ENCODE data around the gene ZFP90.
"Not testable (repeated sequence)": the region's sequence is repeated elsewhere in the genome, so short reads cannot be mapped to it uniquely, and the experiment has no call there.

ZFP90 gene

DNA sequence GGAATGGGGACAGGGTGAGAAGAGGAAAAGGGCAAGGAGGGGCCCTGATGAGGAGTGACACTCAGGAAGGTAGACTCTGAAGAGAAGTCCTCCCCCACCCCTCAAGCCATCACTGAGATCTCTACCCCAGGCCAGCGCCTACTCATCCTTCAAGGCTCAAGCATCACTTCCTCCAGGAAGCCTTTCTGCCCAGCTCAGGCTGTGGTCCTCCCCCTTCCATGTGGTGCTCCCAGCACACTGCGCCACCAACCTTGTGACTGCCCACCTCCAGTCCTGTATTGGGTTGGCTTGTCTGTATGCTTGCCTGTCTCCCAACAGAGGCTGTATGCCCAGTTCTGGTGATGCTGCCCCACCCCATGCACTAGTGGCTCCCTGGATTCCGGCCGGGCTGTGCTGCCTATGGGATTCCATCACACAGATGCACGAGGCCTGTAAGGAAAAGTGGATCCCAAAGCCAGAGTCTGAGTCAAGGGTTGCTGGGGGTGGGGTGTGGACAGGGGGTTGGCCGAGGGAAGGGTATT is 19.8 kb upstream of the ZFP90 start:
- no peak for DNase-seq

DNA sequence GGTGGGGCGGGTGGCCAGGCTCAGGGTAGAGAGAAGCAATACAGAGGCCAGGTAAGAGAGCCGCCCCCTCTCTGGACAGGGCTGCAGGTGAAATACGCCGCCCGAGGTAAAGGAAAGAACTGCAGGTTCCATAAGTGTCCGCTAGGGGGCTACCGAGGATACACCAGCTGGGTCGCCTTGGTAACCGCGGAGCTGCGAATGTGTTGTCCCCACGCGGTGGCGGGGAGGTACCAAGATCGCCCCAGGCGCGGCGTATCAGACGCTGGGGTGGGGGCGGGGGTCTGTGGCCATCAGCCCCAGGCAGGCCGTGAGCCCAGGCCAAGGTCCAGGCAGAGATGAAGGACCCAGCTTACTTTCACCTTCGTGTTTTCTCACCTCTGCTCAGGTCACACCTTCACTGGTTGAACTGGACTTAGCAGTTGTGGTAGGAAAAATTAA is 18.4 kb upstream of the ZFP90 start:
- peak; percentile 80 for DNase-seq

DNA sequence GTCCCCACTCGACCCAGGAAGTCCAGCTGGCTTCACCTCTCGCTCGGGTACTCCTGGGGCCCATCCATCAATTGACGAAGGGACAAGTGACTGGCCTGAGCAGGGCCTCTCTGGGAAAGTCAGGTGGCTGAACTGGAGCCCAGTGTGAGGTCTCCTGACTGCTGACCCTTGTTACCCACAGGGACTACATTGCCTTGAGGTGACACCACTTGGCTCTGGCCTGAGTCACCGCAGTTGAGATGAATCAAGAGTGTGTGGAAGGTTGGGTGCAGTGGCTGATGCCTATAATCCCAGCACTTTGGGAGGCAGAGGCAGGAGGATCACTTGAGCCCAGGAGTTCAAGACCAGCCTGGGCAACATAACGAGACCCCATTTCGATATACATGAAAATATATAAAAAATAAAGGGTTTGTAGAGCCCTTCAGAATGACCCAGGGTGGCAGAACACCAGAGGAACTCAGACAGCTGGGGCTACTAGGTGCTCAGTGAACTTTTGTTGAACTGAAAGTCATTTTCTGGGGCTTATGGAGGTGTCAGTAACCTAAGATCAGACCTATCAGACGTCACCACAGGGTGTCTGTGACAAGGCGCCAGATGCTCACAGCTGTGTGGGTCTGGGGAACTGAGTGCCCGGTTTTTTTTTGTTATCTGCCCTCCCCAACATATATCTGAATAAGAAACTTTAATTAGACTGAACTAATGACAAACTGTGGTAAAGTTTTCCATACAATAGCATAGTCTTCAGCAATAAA is 14.8 kb upstream of the ZFP90 start:
- DNase-seq: no peak

DNA sequence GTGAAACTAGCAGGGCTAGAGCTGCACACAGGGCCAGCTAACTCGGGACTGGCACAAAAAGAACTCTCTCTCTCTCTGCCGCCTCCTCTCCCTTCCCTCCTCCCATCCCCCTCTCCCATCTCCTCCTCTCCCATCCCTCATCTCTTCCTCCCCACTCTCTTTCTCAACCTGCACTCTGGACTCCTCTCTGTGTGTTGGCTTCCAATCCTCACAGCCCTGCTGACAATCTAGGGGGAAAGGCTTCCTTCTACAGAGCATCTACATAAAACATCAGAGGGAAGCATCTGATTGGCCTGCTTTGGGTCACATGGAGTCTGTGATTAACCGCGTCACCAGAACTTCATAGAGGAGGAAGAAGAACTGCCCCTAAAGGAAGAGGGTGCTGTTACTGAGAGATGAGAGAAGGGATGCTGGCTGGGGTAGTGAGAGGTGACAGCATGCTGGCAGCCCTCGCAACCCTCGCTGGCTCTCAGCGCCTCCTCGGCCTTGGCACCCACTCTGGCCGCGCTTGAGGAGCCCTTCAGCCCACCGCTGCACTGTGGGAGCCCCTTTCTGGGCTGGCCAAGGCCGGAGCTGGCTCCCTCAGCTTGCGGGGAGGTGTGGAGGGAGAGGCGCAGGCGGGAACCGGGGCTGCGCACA is 12.8 kb upstream of the ZFP90 start:
- DNase-seq: no peak

DNA sequence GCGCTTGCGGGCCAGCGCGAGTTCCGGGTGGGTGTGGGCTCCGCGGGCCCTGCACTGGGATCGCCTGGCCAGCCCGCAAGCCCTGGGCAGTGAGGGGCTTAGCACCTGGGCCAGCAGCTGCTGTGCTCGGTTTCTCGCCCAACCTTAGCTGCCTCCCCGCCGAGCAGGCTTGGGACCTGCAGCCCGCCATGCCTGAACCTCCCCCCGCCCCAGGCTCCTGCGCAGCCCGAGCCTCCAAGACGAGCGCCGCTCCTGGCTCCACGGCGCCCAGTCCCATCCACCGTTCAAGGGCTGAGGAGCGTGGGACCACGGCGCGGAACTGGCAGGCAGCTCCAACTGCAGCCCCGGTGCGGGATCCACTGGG is 12.3 kb upstream of the ZFP90 start:
- no peak for DNase-seq

DNA sequence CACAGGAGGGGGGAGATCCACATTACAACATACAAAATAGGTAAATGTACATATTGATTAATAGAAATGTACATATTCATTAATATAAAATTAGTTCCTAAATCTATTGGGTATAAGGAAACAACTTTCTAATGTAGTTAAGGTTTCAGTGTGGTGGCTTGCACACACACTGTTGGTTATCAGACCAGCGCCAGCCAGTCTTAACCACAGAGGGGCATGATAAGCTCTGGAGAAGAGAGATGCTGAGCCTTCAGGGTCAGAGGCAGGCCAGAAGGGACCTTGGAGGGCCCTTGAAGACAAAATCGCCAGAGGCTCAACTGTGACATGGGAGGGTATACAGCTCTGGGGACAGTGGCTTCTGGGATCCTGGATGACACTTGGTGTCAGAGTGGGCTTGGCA is 10.9 kb upstream of the ZFP90 start:
- no peak for DNase-seq

DNA sequence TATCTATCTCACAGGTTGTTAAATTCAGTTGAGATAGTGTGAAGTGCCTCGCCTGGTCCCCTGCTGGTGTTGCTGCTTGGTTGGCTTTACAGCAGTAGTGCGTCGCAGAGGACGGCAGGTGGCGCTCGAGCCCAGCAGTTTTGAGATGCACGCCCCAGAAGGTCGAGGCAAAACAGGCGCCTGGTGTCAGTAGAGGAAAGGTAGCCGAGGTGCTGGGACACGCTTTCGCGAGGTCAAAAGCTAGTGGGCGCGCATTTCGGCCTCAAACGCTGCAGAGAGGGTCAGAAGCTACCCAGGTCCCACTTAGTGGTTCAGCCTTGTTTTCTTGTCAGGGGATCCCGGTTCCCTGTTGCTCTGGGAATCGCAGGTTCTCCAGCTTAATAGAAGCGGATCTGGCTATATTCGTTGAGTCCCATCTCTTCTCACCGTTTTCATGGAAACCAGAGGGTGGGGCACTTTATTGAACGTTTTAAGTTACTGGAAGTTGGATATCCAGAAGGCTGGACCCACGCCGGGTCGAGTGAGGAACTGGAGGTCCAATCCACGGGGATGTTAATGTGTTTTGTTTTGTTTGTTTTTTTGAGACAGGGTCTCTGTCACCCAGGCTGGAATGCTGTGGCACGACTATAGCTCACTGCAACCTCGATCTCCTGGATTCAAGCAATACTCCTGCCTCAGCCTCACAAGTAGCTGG is 10.3 kb upstream of the ZFP90 start:
- DNase-seq: peak; percentile 90

DNA sequence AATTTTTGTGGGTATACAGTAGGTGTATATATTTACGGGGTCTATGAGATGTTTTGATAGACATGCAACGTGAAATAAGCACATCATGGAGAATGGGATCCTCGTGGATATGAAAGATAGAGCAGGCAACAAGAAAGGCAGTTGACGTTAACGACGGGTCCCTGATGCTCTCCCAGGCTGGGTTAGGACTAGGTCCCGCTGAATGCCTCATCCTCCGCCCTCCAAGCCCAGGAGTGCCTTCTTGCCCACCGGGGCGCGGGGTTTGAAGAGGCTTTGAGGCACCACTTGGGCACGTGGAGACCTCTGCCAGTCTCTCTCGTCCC is 9.5 kb upstream of the ZFP90 start:
- no peak for DNase-seq

DNA sequence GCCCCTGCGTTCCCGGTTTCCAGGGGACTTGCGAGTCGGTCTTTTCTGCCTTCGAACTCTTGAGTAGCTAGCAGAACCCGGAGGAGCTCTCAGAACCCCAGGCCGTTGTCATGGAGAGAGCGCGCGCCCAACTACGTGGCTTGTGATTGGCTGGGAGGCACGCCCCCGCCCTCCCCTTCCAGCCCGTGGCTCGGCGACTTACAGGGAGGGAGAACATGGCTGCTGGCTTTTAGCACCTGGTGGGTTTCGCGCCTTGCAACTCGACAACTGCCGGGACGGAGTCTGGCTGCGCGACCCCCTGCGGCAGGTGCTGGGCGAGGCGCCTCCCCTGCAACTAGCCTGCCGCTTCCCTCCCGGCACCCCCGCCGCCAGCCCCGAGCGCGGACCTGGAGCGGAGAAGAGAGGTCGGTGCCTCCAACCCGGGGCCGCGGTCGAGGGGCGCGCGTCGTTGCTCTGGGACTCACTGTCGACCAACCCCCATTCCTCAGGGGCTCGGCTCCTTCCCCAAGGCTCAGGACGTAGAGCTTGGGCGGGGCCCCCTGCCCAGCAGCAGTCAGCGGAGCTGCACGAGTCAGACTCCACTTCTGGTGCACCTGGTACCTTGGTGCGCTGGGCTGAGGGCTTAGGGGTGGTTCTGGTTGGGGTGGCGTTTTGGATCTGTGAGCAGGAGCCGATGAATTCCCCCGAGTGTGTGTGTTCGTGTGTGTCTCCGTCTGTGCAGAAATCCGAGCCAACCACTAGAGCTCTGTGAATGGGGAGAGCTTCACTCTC is 9.0 kb upstream of the ZFP90 start:
- DNase-seq: peak; percentile 92

DNA sequence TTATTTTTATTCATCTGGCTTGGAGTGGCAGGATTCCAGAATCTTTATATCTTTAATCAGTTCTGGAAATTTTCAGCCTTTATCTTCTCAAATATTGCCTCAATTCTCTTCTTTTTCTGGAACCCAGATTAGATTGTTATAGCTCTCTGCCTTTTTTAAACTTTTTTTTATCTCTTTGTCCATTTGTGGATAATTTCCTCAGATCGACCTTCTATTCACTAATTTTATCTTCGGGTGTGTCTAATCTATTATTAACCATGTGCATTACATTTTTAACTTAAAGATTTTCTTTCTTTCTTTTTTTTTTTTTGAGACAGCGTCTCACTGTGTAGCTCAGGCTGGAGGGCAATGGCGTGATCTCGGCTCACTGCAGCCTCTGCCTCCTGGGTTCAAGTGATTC is 5.2 kb upstream of the ZFP90 start:
- DNase-seq: no peak

DNA sequence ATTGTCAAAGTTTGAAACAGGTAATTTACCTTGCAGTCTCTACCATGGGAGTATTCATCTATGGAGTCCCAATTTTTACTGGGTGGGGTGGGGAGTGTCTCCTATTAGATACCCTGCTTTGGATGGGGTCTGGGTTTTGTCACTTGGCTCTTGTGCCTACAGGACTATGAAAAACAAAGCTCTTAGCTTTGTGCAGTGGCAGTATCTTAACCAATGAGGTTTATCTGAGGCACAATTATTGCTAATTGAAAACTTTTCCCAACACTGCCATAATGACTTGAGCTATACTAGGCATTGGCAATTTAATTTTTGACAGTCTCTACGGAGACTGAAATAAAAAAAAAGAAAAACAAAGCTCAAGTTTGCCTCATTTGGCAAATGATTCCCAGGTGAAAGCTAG is 3.8 kb upstream of the ZFP90 start:
- DNase-seq: no peak

DNA sequence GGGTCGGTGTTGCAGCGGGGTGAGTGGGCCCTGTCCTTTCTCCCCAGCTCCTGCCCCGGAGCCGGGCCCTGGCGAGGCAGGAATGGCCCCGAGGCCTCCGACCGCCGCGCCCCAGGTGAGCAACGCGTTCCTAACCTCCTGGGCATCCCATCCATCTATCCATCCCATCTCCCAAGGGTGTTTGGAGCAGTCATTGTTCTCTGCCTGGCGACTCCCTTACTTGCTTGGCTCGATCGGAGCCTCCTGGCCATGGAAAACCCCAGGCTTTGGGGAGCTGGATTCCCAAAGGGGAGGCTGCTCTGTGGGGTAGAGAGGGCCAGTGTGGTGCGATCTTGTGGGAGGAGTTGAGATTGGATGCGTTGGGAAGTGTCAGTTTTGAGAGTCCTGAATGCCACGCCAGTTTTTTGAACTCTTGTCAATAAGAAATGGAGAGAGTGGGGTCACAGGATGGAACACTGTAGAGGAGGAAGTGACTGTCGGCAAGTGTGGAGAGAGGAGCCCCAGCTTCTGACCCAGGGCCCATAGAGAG is 684 bp downstream of the ZFP90 start:
- DNase-seq: no peak

DNA sequence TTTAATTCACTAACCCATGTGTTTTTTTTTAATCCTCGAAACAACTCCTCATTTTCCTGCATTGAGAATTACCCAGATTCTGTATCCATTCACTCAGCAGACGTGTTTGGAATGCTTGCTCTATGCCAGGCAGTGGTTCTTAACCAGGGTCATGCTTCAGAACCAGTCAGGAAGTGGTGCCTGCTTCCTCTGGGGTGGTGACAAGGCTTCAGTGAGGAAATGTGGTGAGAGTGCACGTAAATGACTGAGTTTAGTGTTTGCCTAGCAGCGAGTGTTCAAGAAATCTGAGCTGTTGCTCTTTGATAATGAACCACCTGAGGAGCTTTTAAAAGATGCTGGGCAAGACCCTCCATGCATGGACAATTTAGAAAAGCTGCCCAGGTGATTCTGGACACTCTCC is 9.9 kb downstream of the ZFP90 start:
- DNase-seq: no peak

DNA sequence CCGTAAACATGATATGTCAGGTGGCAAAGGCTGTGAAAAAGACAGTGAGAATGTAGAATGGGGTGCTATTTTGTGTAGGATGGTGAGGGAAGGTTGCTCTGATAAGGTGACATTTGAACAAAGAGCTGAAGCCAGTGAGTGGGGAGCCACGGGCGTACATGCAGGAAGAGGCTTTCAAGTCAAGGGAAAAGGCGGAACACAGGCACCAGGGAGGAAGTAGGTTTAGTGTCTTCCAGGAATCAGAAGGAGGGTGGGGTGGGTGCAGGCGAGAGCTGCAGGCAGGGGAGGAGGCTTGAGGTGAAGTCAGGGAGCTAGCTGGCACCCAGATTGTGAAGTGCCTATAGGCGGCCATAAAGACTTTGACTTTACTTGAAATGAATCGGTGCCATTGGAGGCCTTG is 14.1 kb downstream of the ZFP90 start:
- DNase-seq: no peak

DNA sequence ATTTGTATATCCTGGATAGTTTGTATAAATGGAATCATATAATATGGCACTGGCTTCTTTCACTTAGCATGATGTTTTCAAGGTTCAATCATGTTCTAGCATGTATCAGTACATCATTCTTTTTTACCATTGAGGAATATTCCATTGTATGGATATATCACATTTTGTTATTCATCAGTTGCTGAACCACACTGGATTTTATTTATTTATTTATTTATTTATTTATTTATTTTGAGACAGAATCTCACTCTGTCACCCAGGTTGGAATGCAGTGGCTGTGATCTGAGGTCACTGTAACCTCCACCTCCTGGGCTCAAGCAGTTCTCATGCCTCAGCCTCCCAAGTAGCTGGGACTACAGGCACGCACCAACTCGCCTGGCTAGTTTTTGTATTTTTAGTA is 21.2 kb downstream of the ZFP90 start:
- DNase-seq: not testable (repeated sequence)

DNA sequence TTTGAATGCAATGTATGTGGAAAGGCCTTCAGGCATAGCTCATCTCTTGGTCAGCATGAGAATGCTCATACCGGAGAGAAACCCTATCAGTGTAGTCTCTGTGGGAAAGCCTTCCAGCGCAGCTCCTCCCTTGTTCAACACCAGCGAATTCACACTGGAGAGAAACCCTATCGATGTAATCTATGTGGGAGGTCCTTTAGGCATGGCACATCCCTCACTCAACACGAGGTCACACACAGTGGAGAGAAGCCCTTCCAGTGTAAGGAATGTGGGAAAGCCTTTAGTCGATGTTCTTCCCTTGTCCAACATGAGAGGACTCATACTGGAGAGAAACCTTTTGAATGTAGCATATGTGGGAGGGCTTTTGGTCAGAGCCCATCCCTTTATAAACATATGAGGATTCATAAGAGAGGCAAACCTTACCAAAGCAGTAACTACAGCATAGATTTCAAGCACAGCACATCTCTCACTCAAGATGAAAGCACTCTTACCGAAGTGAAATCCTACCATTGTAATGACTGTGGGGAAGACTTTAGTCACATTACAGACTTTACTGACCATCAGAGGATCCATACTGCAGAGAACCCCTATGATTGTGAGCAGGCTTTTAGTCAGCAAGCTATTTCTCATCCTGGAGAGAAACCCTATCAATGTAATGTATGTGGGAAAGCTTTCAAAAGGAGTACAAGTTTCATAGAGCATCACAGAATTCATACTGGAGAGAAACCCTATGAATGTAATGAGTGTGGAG is 24.7 kb downstream of the ZFP90 start:
- no peak for DNase-seq

DNA sequence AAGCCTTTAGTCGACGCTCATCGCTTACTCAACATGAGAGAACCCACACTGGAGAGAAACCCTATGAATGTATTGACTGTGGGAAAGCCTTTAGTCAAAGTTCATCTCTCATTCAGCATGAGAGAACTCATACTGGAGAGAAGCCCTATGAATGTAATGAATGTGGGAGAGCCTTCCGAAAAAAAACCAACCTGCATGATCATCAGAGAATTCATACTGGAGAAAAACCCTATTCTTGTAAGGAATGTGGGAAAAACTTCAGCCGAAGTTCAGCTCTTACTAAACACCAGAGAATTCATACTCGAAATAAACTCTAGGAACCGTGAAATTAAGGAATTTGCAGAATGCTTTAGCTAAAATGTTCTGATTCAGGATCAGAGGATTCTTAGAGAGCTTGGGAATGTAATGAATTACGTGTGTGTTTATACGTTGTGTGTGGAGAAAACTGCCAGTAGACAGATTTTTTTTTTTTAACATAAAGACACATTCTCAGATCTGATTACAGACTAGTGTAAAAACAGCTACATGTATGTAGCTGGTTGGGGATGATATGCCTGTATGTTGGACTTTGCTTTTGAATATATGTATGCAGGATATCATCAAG is 25.4 kb downstream of the ZFP90 start:
- no peak for DNase-seq

DNA sequence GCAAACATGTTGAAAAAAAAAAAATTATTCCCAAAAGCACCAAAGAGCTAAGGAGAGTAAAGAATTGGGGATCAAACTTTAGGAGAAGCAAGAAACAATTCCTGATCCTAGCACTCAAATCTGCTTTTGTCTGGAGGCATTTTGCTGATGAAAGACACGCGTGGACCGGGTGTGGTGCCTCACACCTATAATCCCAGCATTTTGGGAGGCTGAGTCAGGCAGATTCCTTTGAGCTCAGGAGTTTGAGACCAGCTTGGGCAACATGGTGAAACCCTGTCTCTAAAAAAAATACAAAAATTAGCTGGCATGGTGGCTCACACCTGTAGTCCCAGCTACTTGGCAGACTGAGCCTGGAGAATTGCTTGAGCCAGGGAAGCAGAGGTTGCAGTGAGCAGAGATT is 35.4 kb downstream of the ZFP90 start:
- DNase-seq: no peak

DNA sequence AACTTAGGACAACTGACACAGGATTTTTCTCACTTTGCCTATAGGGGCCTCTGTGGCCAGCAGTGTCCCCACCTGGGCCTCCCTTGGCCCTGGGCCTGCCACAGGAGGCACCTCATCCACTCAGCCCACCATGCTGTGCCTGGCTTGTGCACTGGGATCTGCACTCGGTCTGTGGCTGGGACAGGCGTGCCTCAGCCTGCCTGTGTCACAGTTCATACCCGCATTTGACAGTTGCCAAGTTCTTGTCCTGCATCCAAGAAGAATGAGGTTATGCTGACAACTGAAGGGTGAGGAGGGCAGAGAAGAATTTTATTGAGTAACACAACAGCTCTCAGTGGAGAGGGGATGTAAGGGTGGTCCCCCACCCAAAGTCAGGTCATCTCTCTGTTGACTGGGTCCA is 36.0 kb downstream of the ZFP90 start:
- no peak for DNase-seq

DNA sequence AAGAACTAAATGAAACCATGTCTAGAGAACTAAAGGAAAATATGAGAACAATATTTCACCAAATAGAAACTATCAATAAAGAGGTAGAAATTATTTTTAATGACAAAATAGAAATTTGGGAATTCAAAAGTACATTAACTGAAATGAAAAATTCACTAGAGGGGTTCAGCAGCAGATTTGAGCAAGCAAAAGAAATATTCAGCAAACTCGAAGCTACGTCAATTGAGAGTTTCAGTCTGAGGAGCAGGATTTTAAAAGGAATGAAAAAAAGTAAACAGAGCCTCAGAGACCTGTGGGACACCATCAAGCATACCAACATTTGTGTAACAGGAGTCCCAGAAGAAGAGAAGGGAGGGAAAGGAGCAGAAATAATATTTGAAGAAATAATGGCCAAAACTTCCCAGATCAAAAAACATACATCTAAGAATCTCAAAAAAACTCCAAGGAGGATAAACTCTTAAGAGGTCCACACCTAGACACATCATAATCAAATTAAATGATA is 38.3 kb downstream of the ZFP90 start:
- no peak for DNase-seq

DNA sequence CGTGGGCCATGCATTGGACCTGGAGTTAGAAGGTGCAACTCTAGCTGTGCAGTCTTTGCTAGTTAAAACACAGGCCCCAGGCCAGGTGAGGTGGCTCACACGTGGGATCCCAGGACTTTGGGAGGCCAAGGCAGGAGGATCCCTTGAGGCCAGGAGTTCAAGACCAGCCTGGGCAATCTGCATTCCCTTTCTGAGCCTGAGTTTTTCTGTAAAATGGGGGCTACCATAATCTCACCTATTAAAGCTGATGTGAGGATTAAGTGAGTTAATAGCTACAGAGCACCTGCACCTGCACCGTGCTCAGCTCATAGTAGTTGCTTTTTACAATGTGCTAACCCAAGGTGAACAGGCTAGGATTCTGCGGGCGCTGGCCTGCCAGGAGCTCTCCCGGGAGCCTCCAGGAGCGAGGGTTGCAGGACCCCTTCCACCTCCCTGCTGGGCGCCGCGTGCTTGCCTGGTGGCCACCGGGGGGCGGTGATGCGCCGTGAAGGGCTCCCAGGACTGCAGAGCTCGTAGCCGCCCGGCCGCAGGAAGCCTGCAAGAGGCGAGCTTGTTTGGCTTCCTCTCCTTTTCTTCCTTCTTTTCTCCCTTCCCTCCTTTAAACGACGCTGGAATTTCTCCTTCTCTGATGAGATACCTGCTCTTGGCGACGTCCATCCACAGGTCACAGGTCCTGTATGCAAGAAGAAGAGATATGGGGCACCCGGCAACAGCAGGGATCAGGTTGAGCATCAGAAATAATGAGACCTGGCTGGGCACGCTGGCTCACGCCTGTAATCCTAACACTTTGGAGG is 51.3 kb downstream of the ZFP90 start:
- DNase-seq: peak; percentile 60
